Suppressor macrophage (primary cell): Measurements from ENCODE around the gene ALOXE3.
A peak's percentile ranks its signal among the peaks of the same experiment; 100 is the strongest.
"Not testable (repeated sequence)": the region's sequence is repeated elsewhere in the genome, so short reads cannot be mapped to it uniquely, and the experiment has no call there.

Experiments used
- DNase-seq, 4 experiments: peaks; one replicate each; pipeline ENCODE4 v3.0.0-alpha.2; 2020 to 2022

Gene ALOXE3

GRCh38 chr17:8121681-8122421 is 3.5 kb upstream of the ALOXE3 start:
- DNase-seq = peak; percentile 51 to 80 (median 64)

- no peak for DNase-seq
These were observed 3.0 kb upstream of the ALOXE3 start for GRCh38 chr17:8121407-8121680.

GRCh38 chr17:8120520-8121406 is 2.4 kb upstream of the ALOXE3 start:
- peak; percentile 73 to 82 (median 76) for DNase-seq

GRCh38 chr17:8119581-8120519 is 1.5 kb upstream of the ALOXE3 start:
- peak; percentile 86 to 94 (median 92) for DNase-seq

GRCh38 chr17:8118769-8119580 is 661 bp upstream of the ALOXE3 start:
- peak; percentile 83 to 93 (median 90) for DNase-seq

- peak; percentile 43 to 71 (median 70) for DNase-seq
These were observed 841 bp downstream of the ALOXE3 start for GRCh38 chr17:8117367-8117979.

- DNase-seq = no peak
These were observed 1.5 kb downstream of the ALOXE3 start for GRCh38 chr17:8116776-8117175.

- DNase-seq = no peak
These were observed 7.4 kb downstream of the ALOXE3 start for GRCh38 chr17:8110907-8111306.

GRCh38 chr17:8110456-8110804 is 7.9 kb downstream of the ALOXE3 start:
- no peak for DNase-seq

GRCh38 chr17:8109661-8110455 is 8.5 kb downstream of the ALOXE3 start:
- DNase-seq = peak; percentile 50 to 83 (median 60)

GRCh38 chr17:8108972-8109660 is 9.2 kb downstream of the ALOXE3 start:
- no peak for DNase-seq

- not testable (repeated sequence) for DNase-seq
These were observed 11.3 kb downstream of the ALOXE3 start for GRCh38 chr17:8106980-8107379.

- peak in 3 of 4 experiments; percentile 28 to 50 (median 39) for DNase-seq
These were observed 12.3 kb downstream of the ALOXE3 start for GRCh38 chr17:8105957-8106398.

GRCh38 chr17:8104911-8105310 is 13.4 kb downstream of the ALOXE3 start:
- DNase-seq = no peak

- no peak for DNase-seq
These were observed 14.8 kb downstream of the ALOXE3 start for GRCh38 chr17:8103549-8103948.

- DNase-seq = no peak
These were observed 16.6 kb downstream of the ALOXE3 start for GRCh38 chr17:8101721-8102120.

GRCh38 chr17:8100763-8101162 is 17.6 kb downstream of the ALOXE3 start:
- DNase-seq = no peak

GRCh38 chr17:8100111-8100510 is 18.2 kb downstream of the ALOXE3 start:
- peak in 2 of 4 experiments; percentile 9 to 21 for DNase-seq

GRCh38 chr17:8096541-8096940 is 21.8 kb downstream of the ALOXE3 start:
- DNase-seq = no peak

GRCh38 chr17:8095361-8095760 is 23.0 kb downstream of the ALOXE3 start:
- no peak for DNase-seq
